SU-DHL-6 (cell line): Measurements from ENCODE around the gene OBSCN.
"Not testable (repeated sequence)": the region's sequence is repeated elsewhere in the genome, so short reads cannot be mapped to it uniquely, and the experiment has no call there.

Source experiments
- CTCF ChIP-seq: fragments of 200-600 bp; sonication (generic); IDR thresholded peaks from one replicate; pipeline ENCODE4 v1.5.1; 2017; ENCODE audit warnings: antibody characterized with exemption, mild to moderate bottlenecking, low read length, moderate library complexity; ENCODE audit not compliant: insufficient read depth, poor library complexity, severe bottlenecking
- EZH2phosphoT487 ChIP-seq: fragments of 200-600 bp; sonication (generic), shearing (Covaris generic); conservative IDR thresholded peaks from 2 replicates; pipeline ENCODE4 v1.6.1; 2018; ENCODE audit warnings: mild to moderate bottlenecking, antibody characterized with exemption, low read length, moderate library complexity, mixed read lengths

DNA sequence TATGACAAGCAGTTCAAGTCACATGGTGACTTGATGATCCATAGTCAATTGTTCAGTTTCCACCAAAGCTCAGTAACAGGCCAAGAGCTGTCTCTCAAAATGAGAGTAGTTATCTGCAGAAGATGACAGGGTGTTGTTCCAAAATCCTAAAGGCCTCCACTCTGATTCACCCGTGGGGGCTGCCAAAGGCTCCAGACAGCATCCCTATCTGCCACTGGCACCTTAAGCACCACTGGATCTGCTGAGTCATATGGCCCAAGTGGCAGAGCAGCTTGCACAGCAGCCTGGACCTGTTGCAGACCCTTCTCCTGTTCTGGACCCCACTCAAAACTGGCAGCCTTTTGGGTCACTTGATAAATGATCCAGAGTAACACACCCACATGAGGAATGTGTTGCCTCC lies 44.6 kb downstream of the OBSCN start:
- not testable (repeated sequence) for TF ChIP-seq CTCF, EZH2phosphoT487
